Left ventricle myocardium inferior (tissue), 1 donor: ENCODE measurements around the gene JUN. TPM values are rescaled to one million over a fixed set of nuclear protein-coding genes. Genes with fewer than 3 reads are reported as not detected.

ENCODE experiments used
- DNase-seq: peaks from one replicate; pipeline ENCODE4 v3.0.0-alpha.2; 2020
- H3K27ac ChIP-seq: fragments of 200-600 bp; replicated peaks from 2 replicates; pipeline ENCODE4 v1.8.0; 2021
- H3K27me3 ChIP-seq: fragments of 200-600 bp; 2 replicates; pipeline ENCODE4 v1.8.0; 2021; ENCODE audit warnings: low read depth
- H3K36me3 ChIP-seq: fragments of 200-600 bp; 2 replicates; pipeline ENCODE4 v1.8.0; 2021
- H3K4me1 ChIP-seq: fragments of 200-600 bp; 2 replicates; pipeline ENCODE4 v1.8.0; 2021
- H3K4me3 ChIP-seq: fragments of 200-600 bp; 2 replicates; pipeline ENCODE4 v1.8.0; 2021; ENCODE audit warnings: mild to moderate bottlenecking, moderate library complexity
- H3K9me3 ChIP-seq: fragments of 200-600 bp; replicated peaks from 2 replicates; pipeline ENCODE4 v1.8.0; 2021
- CTCF ChIP-seq: fragments of 200-600 bp; IDR thresholded peaks from 2 replicates; pipeline ENCODE4 v1.8.0; 2021; ENCODE audit warnings: antibody characterized with exemption, mild to moderate bottlenecking, borderline replicate concordance
- intact Hi-C: fragments of 100-400 bp; cut with micrococcal nuclease; formaldehyde crosslinking; loops from one replicate; pipeline ENCODE4 v1.11.0; 2022
- total RNA-seq: library from RNA; stranded (reverse); fragmentation: NEBNext Ultra II Directional; extraction: Animal tissue kit (Norgen Biotek cat#: 25700); gene quantifications from one replicate; pipeline ENCODE4 v1.2.1, GENCODE V29; 2021
- donor health status: DM: no; HTN: yes; CAD: no; lungs with severe emphysema.

JUN gene
- total RNA-seq, 1 donor from 2014 or later, result 101 TPM

GRCh38 chr1:58783090-58783992 is 506 bp downstream of the JUN start:
- no peaks in the 10 kb centered on the region for H3K27me3 ChIP-seq

GRCh38 chr1:58782178-58783089 is 1.4 kb downstream of the JUN start:
- intact Hi-C loops, result loop anchor here (10.0 kb wide), 4 partner anchors 122 to 912 kb away; partner anchors contain the start of gene FGGY
- Histone ChIP-seq H3K36me3 (peaks cover 12% of the 10 kb centered on the region), H3K4me3 (peak overlapping the region; percentile 94), H3K4me1 (peaks cover 58% of the 10 kb centered on the region), H3K9me3 (no peaks in the 10 kb centered on the region), H3K27me3 (no peaks in the 10 kb centered on the region), H3K27ac (peak overlapping the region; percentile 99)
- DNase-seq, result peak; percentile 56
- no peak for TF ChIP-seq CTCF

More at GRCh38 chr1:58783090-58783992, 506 bp downstream of the JUN start:
- Histone ChIP-seq H3K4me3 (peak overlapping the region; percentile 94), H3K9me3 (peaks cover 6% of the 10 kb centered on the region), H3K36me3 (peaks cover 16% of the 10 kb centered on the region), H3K4me1 (peaks cover 58% of the 10 kb centered on the region), H3K27ac (peak overlapping the region; percentile 99)
- intact Hi-C loops, result loop anchor here (10.0 kb wide), 4 partner anchors 121 to 911 kb away; partner anchors contain the start of gene FGGY
- peak; percentile 50 for DNase-seq
- TF ChIP-seq CTCF, result no peak

GRCh38 chr1:58781541-58782177 is 2.2 kb downstream of the JUN start:
- Histone ChIP-seq H3K27ac (peak overlapping the region; percentile 99), H3K9me3 (no peaks in the 10 kb centered on the region), H3K27me3 (no peaks in the 10 kb centered on the region), H3K36me3 (peaks cover 12% of the 10 kb centered on the region), H3K4me3 (peak overlapping the region; percentile 94), H3K4me1 (peaks cover 58% of the 10 kb centered on the region)
- TF ChIP-seq CTCF, result peak; percentile 67
- DNase-seq, result peak; percentile 76
- intact Hi-C loops, result loop anchor here (10.0 kb wide), 4 partner anchors 123 to 913 kb away; partner anchors contain the start of gene FGGY

- intact Hi-C loops, result loop anchor here (10.0 kb wide), 4 partner anchors 124 to 914 kb away; partner anchors contain the start of gene FGGY
- DNase-seq, result no peak
- no peak for TF ChIP-seq CTCF
- Histone ChIP-seq H3K36me3 (peaks cover 12% of the 10 kb centered on the region), H3K9me3 (no peaks in the 10 kb centered on the region), H3K4me3 (peak overlapping the region; percentile 94), H3K4me1 (peaks cover 51% of the 10 kb centered on the region), H3K27ac (peak overlapping the region; percentile 99), H3K27me3 (no peaks in the 10 kb centered on the region)
Measured at GRCh38 chr1:58780836-58781452, 2.9 kb downstream of the JUN start.
